IPS-NIHi7 (cell line): ENCODE data around the gene TSPYL2.
A peak's percentile ranks its signal among the peaks of the same experiment; 100 is the strongest.

Experiments used
- DNase-seq: peaks from one replicate; pipeline ENCODE4 v3.0.0; 2012; ENCODE audit warnings: mixed read lengths; ENCODE audit errors: extremely low spot score

Gene TSPYL2

DNA sequence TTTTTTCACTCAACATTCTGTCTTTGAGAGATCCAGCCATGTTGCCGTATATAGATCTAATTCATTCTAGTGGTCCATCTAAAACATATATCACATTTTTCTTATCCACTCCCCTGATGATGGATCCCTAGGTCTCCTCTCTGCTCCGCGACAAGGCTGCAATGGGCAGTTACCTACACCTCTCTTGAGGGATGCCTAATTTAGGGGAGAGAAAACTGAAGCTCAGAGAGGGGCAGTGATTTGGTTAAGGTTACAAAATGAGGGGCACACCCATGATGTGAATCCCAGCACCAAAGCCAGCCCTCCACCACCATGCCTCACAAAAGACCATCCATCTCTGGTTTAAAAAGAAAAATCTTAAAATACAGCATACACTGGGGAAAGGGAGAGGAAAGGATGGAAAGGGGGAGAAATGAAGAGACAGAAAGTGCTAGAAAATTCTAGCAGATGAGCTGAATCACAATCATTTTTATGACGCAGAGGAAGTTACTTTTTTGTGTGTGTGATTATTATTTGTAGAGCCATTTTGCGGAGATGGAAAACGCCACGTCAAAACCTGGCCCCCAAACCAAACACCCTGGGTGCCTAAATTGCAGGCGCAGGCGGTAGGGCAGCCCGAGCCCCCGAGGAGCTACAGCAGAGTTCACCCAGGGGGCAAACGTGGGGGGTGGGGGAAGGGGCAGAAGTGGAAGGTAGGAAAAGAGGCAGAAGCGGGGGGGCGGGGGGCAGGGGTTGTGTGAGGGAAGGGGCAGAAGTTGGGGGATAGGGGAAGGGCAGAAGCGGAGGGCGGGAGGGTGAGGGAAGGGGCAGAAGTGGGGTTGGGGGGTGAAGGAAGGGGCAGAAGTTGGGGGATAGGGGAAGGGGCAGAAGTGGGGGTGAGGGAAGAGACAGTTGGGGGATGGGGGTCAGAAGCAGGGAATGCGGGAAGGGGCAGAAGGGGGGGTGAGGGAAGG, 1.3 kb upstream of the TSPYL2 start:
- no peak for DNase-seq

DNA sequence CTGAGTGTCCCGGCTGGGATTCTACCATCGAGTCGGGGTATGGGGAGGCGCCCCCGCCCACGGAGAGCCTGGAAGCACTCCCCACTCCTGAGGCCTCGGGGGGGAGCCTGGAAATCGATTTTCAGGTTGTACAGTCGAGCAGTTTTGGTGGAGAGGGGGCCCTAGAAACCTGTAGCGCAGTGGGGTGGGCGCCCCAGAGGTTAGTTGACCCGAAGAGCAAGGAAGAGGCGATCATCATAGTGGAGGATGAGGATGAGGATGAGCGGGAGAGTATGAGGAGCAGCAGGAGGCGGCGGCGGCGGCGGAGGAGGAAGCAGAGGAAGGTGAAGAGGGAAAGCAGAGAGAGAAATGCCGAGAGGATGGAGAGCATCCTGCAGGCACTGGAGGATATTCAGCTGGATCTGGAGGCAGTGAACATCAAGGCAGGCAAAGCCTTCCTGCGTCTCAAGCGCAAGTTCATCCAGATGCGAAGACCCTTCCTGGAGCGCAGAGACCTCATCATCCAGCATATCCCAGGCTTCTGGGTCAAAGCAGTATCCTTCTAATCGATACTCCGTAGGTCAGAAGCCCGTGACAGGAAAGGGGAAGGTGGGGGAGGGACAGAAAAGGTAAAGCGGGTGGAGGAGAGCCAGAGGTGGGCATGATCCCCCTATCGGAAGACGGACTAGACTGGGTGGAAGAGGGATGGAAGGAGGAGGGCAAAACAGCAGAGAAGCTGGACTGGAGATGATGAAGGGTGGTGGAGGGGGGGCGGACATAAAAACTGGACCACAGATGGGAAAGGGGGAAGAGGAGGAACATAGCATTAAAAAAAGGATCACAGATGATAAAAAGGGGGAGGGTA, 828 bp downstream of the TSPYL2 start:
- no peak for DNase-seq

DNA sequence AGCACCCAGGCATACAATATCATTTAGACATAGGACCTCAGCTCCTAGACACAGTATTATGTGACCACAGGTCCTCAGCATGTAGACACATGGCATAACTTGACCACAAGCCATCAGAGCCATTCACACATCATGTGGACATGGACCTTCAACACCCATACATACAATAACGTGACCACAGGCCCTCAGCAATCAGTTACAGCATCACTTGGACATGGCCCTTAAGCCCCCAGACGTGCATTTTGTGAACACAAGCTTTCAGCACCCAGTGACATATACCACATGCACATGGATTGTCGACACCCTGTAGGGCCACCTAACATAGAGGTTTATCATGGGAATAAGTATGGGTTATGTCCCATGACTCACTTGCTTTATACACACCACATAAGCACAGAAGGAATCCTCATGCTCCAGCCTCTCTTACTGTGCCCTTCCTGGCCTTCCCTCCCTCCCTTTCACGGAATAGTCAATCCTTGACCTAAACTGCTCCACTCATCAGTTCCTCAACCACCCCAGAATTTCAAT, 1.9 kb downstream of the TSPYL2 start:
- DNase-seq, result no peak

DNA sequence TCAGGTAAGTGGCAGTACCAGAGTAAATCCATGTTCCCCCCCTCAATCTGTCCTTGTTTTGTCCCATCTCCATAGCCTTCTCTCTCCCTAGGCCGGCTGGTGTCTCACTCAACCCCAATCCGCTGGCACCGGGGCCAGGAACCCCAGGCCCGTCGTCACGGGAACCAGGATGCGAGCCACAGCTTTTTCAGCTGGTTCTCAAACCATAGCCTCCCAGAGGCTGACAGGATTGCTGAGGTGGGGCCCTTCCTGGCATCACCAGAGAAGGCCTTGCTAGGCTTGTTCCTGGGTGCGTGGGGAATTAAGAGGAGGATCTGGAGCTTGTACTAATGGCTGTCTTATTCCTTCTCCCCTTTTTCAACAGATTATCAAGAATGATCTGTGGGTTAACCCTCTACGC, 2.7 kb downstream of the TSPYL2 start:
- DNase-seq, result no peak

DNA sequence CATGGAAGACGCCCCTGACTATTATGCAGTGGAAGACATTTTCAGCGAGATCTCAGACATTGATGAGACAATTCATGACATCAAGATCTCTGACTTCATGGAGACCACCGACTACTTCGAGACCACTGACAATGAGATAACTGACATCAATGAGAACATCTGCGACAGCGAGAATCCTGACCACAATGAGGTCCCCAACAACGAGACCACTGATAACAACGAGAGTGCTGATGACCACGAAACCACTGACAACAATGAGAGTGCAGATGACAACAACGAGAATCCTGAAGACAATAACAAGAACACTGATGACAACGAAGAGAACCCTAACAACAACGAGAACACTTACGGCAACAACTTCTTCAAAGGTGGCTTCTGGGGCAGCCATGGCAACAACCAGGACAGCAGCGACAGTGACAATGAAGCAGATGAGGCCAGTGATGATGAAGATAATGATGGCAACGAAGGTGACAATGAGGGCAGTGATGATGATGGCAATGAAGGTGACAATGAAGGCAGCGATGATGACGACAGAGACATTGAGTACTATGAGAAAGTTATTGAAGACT, 3.6 kb downstream of the TSPYL2 start:
- no peak for DNase-seq

DNA sequence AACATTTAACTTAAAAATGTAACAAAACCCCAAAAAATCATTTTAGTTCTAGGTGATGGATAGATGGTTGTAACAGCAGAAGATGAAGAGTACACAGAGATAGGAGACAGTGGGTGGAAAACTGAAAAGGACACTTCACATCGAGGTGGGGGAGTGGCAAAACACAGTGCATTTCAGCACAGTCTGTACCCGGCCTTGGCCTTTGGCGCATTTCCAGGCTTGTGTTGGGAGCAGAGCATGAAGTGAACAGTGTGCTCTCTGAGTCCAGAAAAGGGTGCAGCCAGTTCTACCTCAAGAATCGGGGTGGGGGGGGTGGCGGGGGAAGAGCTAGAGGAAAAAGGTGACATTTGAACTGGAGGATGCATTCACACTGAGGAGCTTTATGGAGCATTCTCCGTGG, 4.3 kb downstream of the TSPYL2 start:
- no peak for DNase-seq

DNA sequence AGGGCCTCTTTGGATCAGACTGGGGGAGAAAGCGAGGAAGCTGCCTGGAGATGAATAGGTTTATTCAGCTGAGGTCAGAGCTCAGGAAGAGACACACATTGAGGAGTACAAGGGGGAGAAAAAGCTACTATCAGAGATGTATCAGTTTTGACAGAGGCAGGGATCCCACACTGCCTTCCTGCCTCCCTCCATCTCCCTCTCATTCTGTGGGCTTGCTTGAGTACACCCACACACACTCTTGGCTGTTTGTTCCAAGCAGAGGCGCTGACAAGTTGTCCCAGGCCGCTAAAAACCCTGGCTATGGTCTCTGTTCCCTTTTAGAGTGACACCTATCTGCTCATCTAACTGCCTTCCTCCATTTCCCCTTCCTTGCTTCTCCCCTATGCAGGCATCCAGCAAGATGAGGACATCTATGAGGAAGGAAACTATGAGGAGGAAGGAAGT, 5.2 kb downstream of the TSPYL2 start:
- no peak for DNase-seq

DNA sequence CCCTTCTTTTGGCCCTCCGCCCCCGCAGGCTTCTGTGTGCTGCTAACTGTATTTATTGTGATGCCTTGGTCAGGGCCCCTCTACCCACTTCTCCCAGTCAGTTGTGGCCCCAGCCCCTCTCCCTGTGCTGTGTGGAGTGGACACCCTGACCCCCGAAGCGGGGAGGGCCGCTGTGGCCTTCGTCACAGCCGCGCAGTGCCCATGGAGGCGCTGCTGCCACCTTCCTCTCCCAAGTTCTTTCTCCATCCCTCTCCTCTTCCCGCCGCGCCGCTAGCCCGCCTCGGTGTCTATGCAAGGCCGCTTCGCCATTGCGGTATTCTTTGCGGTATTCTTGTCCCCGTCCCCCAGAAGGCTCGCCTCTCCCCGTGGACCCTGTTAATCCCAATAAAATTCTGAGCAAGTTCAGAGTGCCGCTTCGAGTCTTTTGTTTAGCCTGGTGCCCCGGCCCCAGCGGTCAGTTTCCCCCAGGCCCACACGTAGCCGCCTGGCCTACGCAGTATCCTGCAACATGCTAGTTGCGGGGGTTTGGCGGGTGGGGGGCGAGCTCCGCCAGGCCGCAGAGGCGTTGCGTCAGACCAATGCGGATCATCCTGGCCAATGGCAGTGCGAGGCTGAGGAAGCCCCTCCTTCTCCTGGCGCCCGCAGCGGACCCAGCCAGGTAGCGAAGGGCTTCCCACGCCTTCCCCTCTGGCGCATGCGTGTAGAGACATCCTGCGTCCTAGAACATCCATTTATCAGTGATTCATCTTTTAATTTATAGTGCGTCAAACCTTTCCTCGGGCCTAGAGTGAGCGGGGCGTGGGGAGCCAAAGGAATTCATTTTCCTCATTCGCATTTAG, 6.2 kb downstream of the TSPYL2 start:
- peak; percentile 80 for DNase-seq

DNA sequence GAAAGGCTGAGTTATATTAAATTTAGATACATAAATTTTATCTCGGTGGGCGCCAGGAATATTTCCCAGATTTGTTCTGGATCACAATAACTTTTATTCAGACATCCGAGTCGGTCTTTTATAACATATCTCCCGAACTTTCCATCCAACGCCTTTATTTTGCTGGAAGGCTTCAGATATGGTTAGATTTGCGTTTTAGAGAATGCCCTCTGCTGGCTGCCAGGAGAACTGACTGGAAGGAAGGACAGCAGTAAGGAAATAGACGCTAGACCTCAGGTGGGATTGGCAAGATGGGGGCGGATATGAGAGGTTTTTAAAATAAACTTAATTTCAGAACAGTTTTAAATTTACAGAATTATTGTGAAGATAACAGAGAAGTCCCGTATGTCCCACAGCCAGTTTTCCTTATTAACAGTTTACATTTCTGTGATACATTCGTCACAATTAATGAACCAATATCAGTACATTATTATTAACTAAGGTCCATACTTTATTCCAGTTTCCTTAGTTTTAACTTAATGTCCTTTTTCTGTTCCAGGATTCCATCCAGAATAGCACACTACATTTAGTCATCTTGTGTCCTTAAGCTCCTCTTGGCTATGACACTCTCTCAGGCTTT, 7.2 kb downstream of the TSPYL2 start:
- peak; percentile 40 for DNase-seq

DNA sequence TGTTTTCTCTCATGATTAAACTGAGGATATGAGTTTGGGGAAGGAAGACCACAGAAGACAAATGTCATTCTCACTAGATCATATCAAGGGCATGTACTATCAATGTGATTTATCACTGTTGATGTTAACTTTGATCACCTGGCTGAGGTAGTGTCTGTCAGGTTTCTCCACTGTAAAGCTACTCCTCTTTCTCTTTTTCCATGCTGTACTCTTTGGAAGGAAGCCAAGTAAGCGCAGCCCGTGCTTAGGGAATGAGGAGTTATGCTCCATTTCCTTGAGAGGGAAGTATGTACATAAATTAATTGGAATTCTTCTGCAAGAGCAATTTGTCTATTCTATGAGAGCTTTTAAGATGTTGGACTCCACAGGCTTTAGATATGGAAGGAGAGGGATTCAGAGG, 7.8 kb downstream of the TSPYL2 start:
- no peak for DNase-seq

DNA sequence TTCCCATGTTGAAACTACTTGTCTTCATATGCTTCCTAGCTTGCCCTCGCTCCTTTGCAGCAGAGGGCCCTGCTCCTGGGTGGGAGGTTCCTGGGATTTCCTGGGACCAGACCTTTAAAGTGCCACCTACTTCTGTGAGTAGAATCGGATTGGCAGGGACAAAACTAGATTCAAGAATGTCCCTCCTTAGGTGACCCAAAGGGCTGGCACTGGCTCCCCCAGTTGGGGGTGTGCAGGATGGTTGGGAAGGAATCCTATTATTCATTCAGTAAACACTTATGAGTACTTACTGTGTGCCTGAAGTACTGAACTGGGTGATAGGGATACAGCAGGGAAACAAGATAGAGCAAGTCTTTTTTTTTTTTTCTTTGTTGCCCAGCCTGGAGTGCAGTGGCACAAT, 9.2 kb downstream of the TSPYL2 start:
- no peak for DNase-seq

DNA sequence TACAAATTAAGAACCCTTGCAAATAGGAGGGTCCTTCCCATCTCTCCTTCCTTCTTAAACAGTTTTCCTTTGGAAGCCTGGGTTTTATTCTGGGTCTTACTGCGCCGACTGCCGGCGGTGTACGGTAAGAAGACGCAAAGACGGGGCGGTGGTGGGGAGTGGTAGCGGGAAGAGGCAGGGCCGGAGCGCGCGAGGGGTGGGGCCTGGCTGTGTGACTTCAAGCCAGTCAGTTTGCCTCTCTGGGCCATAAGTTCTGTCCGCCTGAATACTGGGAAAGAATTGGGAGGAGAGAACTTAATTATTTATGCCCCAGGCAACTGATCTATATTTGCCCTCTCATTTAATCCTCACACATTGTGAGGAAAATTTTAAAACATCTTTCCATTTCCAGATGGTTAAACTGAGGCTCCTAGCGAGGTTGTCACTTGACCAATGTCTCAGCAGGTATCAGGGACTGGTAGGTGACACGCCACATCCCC, 11.0 kb downstream of the TSPYL2 start:
- DNase-seq, result peak; percentile 49

DNA sequence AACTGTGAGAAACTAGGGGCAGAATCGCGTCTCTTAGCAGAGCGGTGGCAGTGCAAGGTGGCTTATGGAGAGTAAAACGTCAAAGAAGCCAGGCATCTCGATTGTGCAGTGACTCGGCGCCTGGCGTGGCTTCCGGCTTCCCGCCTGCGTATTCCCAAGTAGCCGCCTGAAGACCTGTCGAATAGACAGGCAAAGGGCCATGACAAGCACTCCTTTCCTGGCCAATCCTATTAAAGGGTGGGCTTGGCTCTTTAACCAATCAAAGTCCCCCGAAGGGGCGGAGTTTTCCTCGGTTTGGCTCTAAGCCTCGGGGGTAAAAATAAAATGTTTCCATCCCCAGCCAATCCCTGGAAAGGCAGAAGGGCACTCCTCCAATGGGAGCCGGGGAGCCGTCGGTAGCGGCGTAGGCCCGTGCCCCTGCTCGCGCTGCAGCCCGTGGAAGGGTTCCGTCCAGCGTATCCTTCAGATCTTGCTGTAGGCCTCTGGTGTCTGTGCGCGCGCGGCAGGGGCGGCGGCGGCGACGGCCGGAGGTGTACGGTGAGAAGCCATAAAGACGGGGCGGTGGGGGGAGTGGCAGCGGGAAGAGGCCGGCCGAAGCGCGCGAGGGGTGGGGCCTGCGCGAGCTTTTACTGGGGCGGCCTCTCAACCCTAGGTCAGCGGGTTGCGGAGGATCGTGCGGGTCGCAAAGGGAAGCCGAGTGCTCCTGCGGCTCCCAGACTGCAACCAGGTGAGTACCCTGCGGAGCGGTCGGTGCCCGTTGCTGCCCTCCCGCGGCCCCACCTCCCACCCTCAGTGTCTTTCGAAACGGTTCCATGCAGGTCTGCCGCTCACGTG, 11.8 kb downstream of the TSPYL2 start, which contains the start of gene KANTR:
Gene KANTR, plus strand, starts transcription at position 395 of the 834 bp plus-strand sequence. CDS start 30,131 bp downstream, outside the sequence.
- peak; percentile 83 for DNase-seq

DNA sequence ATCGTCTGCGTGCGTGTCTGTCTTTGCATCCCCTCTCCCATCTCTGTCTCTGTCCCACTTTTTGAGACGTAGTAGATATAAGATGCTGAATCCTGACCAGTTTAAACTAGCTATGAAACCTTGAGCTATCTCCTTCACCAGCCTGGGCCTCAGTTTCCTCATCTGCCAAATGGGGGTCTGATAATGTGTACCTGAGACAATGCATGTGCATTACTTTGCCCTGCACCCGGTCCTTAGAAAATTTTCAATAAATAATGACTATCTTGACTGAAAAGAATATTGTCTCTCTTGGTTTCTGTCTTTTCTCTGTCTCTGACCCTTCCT, 12.4 kb downstream of the TSPYL2 start:
- no peak for DNase-seq

DNA sequence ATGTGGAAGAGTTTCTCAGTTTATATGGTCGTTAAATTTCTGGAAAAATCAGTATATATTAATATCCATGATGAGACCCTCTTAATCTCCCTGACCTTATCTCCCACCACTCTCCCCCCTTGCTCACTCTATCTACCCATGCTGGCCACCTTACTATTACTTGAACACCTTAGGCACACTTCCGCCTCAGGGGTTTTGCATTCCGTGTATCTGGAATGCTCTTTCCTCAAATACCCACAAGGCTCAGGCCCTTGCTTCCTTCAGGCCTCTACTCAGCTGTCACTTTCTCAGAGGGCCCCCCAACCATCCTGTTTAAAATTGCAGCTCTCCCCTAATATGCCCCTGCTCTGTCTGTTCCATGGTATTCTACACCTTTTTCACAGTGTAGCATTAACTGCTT, 13.6 kb downstream of the TSPYL2 start:
- DNase-seq, result no peak

DNA sequence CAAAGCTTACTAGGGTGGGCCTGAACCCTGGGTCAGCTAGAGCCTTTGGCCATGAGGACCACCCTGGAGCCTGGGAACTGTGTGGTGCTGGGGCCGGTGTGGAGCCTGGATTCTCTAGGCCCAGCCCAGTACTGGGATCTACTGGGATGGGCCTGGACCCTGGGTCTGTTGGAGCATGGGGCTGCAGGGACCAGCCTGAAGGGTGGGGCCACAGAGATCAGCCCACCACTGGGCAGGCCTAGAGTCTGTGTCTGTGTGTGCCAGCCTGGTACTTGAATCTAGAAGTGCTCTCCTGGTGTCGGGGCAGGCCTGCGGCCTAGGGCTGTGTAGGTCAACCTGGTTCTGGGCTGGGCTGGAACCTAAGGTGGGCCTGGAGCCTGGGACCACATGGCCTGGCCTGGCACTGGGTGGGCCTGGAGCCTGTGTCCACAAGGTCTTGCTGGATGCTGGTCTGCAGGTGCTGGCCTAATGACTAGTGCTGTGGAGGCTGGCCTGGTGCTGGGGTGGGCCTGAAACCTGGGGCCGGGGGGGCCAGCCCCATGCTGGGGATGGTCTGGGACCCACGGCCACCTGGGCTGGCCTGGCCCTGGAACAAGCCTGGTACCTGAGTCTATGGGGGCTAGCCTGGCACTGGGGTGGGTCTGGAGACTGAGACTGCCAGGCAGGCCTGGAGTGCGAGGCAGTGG, 32.8 kb downstream of the TSPYL2 start:
- DNase-seq, result no peak

DNA sequence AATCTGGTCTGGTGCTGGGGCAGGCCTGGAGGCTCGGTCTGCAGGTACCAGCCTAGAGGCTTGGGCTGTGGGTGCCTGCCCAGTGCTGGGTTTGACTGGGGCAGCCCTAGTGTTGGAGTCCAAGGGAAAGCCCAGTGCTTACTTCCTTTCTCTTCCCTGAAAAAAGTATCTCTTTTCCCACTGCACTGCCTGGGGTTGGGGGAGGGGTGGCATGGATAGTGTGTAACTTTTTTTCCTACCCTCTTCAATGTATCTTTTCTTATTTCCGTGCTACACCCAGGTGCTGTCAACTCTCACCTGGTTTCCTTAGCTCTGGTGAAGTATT, 33.3 kb downstream of the TSPYL2 start:
- DNase-seq, result no peak

DNA sequence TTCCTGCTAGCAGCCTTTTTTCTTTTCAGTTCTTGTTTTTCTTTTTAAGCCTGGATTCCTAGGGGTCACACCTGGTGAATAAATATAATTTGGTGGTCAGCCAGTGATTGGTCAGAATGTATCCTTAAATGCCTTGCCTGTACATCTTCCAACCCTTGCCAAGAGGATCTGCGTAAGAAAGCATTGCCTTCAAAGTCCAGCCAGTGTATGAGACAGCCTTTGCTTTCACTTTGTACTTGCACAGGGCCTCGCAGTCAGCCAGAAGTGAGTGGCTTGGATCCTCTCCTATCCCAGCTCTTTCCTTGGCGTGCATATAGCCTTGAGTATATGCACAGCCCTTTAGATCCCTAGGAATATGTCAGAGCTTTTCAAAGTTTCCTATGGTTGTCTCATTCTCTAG, 33.9 kb downstream of the TSPYL2 start:
- DNase-seq, result no peak

DNA sequence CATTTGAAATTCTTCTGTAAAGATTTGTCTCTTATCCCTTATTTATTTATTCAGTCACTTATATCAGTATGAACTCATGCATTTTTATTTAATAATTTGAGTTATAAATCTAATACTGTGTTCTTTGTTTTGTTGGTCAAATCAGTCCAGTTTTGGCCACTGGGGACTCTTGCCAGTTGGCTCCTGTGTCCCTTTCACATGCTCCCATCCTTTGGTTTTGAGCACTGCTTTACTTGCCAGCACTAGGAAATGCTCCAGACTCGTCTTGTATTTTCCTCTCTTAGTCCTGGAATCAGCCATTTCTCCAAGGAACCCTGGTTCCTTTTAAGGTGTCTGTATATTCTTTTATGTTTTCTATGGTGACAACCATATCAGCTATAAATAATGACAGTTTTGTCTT, 39.8 kb downstream of the TSPYL2 start:
- no peak for DNase-seq
